ENCODE data around the gene CDCA5.
A peak's percentile ranks its signal among the peaks of the same experiment; 100 is the strongest.
"Not testable (repeated sequence)": the region's sequence is repeated elsewhere in the genome, so short reads cannot be mapped to it uniquely, and the experiment has no call there.

CDCA5 gene

DNA sequence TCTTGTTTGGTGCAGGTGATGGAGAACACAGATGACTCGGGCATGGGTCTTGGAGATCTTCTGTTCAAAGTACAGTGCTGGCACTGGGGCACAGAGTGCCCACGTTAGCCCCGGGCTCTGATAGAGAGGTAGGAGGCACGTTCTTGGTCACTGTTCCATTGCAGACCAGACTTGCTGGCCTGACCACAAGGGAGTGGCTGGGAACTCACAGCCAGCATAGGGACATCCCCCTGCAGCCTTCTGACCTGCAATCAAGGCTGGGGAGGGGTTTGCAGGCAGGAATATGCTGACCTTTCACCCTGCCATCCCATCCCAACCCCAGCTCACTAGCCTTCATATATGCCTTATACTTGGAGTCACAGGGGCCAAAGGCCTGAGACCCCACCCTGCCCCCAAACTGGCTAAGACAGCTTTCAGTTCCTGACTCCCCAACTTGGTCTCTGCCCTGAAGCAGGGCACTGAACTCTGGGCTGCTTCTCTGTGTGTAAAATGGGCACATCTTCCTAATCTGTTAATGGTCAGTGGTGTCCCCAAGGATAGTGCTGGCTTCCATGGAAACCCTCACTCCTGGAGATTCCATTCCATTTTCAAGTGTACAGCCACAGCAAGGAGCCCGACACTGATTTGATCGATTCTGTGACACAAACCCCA is 42.9 kb upstream of the CDCA5 start:
- H3K4me1 ChIP-seq (ENCODE audit: control insufficient read depth, insufficient read depth, low read length), result no peaks in the 10 kb centered on the region
- H3K9ac ChIP-seq (ENCODE audit: low read length), result no peak overlapping the region
- no peaks in the 10 kb centered on the region for H3K27me3 ChIP-seq (ENCODE audit: control insufficient read depth, insufficient read depth, low read length)
- H3K27ac ChIP-seq (ENCODE audit: low read depth, low read length), result no peak overlapping the region
- H3K4me3 ChIP-seq (ENCODE audit: low read depth, low read length), result no peak overlapping the region
- peaks cover 74% of the 10 kb centered on the region for H3K36me3 ChIP-seq (ENCODE audit: control insufficient read depth, insufficient read depth, low read length)
- no peaks in the 10 kb centered on the region for H3K9me3 ChIP-seq (ENCODE audit: control insufficient read depth, insufficient read depth, low read depth, low read length)

DNA sequence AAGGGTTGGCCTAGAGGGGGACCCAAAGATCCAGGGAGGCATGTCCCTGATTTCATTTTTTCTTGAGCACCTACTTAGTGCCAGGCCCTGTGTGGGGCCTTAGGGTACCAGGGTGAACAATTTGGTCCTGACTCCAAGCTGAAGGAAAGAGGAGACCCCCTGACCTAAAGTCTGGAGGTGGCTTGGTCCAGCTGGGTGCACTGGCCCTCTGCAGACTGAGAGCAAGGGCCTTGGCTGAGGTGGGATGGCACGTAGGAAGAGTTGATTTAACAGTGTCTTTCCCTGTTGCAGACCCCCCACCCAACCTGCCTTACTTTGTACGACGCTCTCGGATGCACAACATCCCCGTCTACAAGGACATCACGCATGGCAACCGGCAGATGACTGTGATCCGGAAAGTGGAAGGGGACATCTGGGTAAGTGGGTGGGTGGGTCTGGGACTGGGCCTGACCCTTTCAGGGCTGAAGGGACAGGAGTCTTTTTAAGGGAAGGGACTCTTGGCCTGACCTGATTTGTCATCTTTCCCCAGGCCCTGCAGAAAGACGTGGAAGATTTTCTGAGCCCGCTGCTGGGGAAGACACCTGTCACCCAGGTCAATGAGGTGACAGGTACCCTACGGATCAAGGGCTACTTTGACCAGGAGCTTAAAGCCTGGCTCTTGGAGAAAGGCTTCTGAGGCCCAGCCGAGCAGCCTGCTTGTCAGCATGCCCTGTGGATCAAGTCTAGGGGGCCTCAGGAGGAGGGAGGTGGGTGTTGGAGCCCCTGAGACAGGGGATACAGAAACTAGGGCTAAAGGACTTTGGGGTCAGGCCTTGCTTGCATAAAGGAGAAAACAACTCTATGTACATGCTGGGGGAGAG is 41.6 kb upstream of the CDCA5 start:
- Histone ChIP-seq H3K9ac (ENCODE audit: low read length) (no peak overlapping the region), H3K4me1 (ENCODE audit: control insufficient read depth, insufficient read depth, low read length) (0 out of 2 replicates have a peak, but pooled peaks cover 3% of the 10 kb centered on the region), H3K9me3 (ENCODE audit: control insufficient read depth, insufficient read depth, low read depth, low read length) (no peaks in the 10 kb centered on the region), H3K4me3 (ENCODE audit: low read depth, low read length) (no peak overlapping the region), H3K27ac (ENCODE audit: low read depth, low read length) (no peak overlapping the region), H3K36me3 (ENCODE audit: control insufficient read depth, insufficient read depth, low read length) (peaks cover 73% of the 10 kb centered on the region), H3K27me3 (ENCODE audit: control insufficient read depth, insufficient read depth, low read length) (no peaks in the 10 kb centered on the region)

DNA sequence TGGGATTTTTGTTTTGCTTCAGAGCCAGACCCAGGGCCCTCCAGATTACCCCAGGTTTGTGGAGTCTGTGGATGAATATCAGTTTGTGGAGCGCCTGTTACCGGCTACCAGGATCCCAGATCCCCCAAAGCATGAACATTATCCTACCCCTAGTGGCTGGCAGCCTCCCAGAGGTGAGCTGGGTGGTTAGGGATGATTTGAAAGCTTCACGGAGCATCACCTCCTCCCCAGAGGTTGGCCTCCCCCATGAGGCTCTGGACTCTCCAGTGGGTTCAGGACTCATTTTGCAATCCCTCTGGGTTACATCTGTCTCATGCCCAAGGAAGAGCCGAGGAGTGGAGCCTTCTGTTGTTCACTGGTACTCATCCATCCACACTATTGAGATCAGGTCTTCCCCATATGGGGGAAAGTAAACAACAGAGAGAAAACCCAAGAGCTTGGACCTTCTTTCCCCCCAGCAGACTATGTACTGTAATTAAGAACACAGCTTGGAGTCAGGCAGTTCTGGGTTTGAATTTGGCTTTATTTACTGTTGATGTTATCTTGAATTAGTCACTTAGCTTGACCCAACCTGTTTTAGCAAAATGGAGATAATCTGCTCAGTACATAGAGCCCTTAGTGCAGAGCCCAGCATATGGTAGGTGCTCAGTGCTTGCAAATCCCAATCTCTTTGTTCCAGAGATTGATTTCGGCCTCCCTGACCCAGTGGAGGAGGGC is 40.8 kb upstream of the CDCA5 start:
- 0 out of 2 replicates have a peak, but pooled peaks cover 3% of the 10 kb centered on the region for H3K4me1 ChIP-seq (ENCODE audit: control insufficient read depth, insufficient read depth, low read length)
- H3K27me3 ChIP-seq (ENCODE audit: control insufficient read depth, insufficient read depth, low read length), result no peaks in the 10 kb centered on the region
- no peaks in the 10 kb centered on the region for H3K9me3 ChIP-seq (ENCODE audit: control insufficient read depth, insufficient read depth, low read depth, low read length)
- no peak overlapping the region for H3K27ac ChIP-seq (ENCODE audit: low read depth, low read length)
- H3K36me3 ChIP-seq (ENCODE audit: control insufficient read depth, insufficient read depth, low read length), result peaks cover 73% of the 10 kb centered on the region
- no peak overlapping the region for H3K4me3 ChIP-seq (ENCODE audit: low read depth, low read length)
- no peak overlapping the region for H3K9ac ChIP-seq (ENCODE audit: low read length)

DNA sequence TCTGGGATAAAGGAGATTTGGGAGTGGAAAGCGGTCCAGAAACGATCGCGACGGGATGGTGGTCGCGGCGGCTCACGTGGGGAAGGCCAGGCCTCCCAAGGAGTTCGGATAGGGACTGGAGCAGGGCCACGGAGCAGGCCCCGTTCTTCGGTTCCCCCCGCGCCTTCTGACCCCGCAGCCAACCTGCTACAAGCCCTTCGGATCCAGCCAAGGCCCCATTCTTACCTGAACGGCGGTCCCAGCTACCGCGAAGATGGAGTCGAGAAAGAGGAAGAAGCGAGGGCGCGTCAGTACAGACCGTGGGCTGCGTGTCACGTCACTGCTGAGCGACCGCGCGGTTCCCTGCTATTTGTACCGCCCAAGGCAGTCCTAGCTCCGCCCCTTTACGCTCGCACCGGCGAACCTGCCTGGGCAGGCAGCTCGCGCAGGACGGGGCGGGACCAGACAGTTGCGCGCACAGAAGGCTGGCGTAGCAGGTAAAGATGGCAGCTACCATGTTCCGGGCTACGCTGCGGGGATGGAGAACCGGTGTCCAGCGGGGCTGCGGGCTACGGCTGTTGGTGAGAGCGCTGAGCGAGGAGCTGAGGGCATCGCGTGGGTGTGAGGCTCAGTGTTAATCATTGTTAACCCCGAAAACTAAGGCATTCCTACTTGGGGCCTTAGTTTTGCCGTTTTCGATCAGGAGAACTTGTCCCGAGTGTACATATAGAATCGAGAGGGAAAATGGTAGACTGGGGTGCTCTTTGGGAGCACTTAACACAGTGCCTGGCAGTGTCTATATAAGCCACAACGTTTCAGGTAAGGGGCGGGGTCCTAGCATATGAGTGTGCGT is 38.2 kb upstream of the CDCA5 start, which contains the start of the genes FAU and MRPL49:
FAU (minus strand) TSS at position 270 of the 832 bp plus-strand sequence. CDS start 321 bp downstream, outside the sequence.
MRPL49 (plus strand) TSS at position 457 of the 832 bp plus-strand sequence; CDS start at position 483, 26 bp downstream.
- Histone ChIP-seq H3K4me3 (ENCODE audit: low read depth, low read length) (peak within 1 kb of the TSS; percentile 88), H3K36me3 (ENCODE audit: control insufficient read depth, insufficient read depth, low read length) (peaks cover 65% of the 10 kb centered on the region)

DNA sequence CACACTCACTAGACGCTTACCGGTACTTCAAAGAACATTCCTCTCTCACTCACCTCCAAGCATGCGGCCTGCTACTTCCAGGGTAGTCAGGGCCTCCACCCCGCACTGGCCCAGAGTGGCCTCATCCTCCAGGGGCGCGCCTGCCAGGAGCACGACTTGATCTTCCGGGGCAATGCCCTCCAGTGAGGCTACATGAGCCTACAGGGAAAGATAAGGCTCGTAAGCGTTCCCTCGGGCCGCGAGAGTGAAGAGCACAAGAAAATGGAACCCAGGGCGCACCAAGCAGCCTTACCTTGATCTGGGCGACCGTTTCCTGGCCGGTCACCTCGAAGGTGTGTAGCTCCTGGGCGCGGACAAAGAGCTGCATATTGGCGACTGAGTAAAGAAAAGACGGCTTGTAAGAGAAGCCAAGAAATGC is 37.6 kb upstream of the CDCA5 start:
- Histone ChIP-seq H3K36me3 (ENCODE audit: control insufficient read depth, insufficient read depth, low read length) (peaks cover 59% of the 10 kb centered on the region), H3K4me1 (ENCODE audit: control insufficient read depth, insufficient read depth, low read length) (peaks cover 7% of the 10 kb centered on the region), H3K27ac (ENCODE audit: low read depth, low read length) (peak overlapping the region; percentile 74), H3K4me3 (ENCODE audit: low read depth, low read length) (peak overlapping the region; percentile 88), H3K9me3 (ENCODE audit: control insufficient read depth, insufficient read depth, low read depth, low read length) (no peaks in the 10 kb centered on the region), H3K9ac (ENCODE audit: low read length) (peak overlapping the region; percentile 91), H3K27me3 (ENCODE audit: control insufficient read depth, insufficient read depth, low read length) (no peaks in the 10 kb centered on the region)

More for the DNA sequence above, 38.2 kb upstream of the CDCA5 start, which contains the start of the genes FAU and MRPL49:
- Histone ChIP-seq H3K9ac (ENCODE audit: low read length) (peak within 1 kb of the TSS; percentile 91), H3K27ac (ENCODE audit: low read depth, low read length) (peak within 1 kb of the TSS; percentile 78), H3K9me3 (ENCODE audit: control insufficient read depth, insufficient read depth, low read depth, low read length) (no peaks in the 10 kb centered on the region), H3K4me1 (ENCODE audit: control insufficient read depth, insufficient read depth, low read length) (0 out of 2 replicates have a peak, but pooled peaks cover 3% of the 10 kb centered on the region), H3K27me3 (ENCODE audit: control insufficient read depth, insufficient read depth, low read length) (no peaks in the 10 kb centered on the region)

DNA sequence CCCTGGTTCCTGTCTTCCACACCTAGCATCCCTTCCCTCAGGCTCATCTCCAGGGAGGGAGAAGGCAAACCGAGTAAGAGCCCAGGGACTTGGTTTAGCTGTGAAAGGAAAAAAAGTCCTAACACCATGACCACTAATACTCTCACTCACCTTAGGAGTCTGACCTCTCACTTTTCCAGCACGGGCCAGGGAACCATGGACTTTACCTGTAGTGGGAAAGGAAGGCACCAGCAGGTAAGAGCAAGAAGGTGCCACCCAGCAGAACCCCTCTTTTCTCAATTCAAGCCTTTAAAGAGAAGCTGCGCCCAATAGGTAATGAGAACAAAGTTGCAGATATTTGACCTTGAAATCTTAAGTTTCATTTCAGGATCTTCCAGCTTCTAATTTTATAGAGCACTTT is 37.0 kb upstream of the CDCA5 start:
- peaks cover 9% of the 10 kb centered on the region for H3K4me1 ChIP-seq (ENCODE audit: control insufficient read depth, insufficient read depth, low read length)
- peak overlapping the region; percentile 88 for H3K4me3 ChIP-seq (ENCODE audit: low read depth, low read length)
- no peak overlapping the region for H3K27ac ChIP-seq (ENCODE audit: low read depth, low read length)
- H3K9ac ChIP-seq (ENCODE audit: low read length), result peak overlapping the region; percentile 91
- peaks cover 58% of the 10 kb centered on the region for H3K36me3 ChIP-seq (ENCODE audit: control insufficient read depth, insufficient read depth, low read length)
- no peaks in the 10 kb centered on the region for H3K9me3 ChIP-seq (ENCODE audit: control insufficient read depth, insufficient read depth, low read depth, low read length)
- H3K27me3 ChIP-seq (ENCODE audit: control insufficient read depth, insufficient read depth, low read length), result no peaks in the 10 kb centered on the region

DNA sequence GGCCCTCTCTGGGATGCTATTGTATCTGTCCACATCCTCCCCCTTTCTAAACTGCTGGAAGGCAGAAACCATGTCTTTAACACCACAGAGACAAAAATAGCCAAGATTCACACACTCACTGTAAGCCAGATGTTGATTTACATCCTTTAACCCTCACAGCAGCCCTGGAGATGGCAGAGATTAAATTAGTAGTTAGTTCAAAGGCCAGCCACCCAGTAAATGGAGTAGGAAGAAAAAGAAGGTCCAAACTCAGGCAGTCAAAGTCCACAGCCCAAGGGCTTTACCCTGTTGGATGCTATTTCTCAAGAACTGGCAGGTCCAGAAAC is 35.8 kb upstream of the CDCA5 start:
- Histone ChIP-seq H3K36me3 (ENCODE audit: control insufficient read depth, insufficient read depth, low read length) (peaks cover 58% of the 10 kb centered on the region), H3K9me3 (ENCODE audit: control insufficient read depth, insufficient read depth, low read depth, low read length) (no peaks in the 10 kb centered on the region), H3K9ac (ENCODE audit: low read length) (no peak overlapping the region), H3K4me1 (ENCODE audit: control insufficient read depth, insufficient read depth, low read length) (peaks cover 9% of the 10 kb centered on the region), H3K4me3 (ENCODE audit: low read depth, low read length) (no peak overlapping the region), H3K27me3 (ENCODE audit: control insufficient read depth, insufficient read depth, low read length) (no peaks in the 10 kb centered on the region), H3K27ac (ENCODE audit: low read depth, low read length) (no peak overlapping the region)

DNA sequence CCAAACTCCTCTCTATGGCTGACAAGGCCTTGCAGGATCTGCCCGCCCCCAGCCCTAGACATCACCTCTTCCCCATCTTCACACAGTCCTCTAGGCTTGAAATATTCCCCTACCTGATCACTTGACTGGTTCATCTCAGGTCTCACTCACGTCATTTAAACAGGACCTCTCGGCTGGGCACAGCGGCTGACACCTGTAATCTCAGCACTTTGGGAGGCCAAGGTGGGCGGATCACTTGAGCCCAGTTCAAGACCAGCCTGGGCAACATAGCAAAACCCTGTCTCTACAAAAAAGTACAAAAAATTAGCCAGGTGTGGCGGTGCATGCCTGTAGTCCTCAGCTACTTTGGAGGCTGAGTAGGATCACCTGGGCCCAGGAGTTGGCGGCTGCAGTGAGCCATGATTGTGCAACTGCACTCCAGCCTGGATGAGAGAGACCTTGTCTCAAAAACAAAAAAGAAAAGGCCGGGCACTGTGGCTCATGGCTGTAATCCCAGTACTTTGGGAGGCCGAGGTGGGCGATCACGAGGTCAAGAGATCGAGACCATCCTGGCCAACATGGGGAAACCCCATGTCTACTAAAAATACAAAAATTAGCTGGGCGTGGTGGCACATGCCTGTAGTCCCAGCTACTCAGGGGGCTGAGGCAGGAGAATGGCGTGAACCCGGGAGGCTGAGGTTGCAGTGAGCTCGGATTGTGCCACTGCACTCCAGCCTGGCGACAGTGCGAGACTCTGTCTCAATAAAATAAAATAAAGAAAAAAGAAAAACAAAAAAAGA is 35.2 kb upstream of the CDCA5 start:
- not testable (repeated sequence) for H3K4me3 ChIP-seq (ENCODE audit: low read depth, low read length); H3K4me1 ChIP-seq (ENCODE audit: control insufficient read depth, insufficient read depth, low read length); H3K9ac ChIP-seq (ENCODE audit: low read length); H3K27ac ChIP-seq (ENCODE audit: low read depth, low read length); H3K27me3 ChIP-seq (ENCODE audit: control insufficient read depth, insufficient read depth, low read length); H3K9me3 ChIP-seq (ENCODE audit: control insufficient read depth, insufficient read depth, low read depth, low read length)
- H3K36me3 ChIP-seq (ENCODE audit: control insufficient read depth, insufficient read depth, low read length), result peaks cover 56% of the 10 kb centered on the region

DNA sequence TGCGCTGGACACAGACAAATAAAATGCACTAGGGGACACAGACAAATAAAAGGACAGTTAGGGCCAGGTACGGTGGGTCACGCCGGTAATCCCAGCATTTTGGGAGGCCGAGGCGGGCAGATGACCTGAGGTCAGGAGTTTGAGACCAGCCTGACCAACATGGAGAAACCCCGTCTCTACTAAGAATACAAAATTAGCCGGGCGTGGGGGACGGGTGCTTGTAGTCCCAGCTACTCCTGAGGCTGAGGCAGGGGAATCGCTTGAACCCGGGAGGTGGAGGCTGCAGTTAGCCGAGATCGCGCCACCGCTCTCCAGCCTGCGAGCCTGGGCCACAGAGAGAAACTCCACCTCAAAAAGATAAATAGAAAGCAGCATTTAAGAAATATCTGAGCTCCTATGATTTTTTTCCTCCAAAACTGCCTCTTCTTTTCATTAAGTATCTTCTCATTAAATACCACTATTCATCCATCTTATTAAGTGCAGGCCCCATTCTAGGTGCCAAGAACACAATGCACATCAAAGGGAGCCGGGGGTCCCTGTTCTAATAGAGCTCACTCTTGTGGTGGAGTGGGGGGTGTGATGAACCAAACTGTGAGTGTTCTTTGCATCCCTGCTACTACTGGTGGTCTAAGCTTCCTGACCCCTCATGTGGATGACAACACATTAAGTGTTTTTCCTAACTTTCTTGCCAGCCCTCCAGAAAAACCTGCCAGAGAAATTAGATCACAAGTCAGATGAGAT is 34.4 kb upstream of the CDCA5 start:
- Histone ChIP-seq H3K4me3 (ENCODE audit: low read depth, low read length) (0 out of 2 replicates have a peak overlapping the region, but pooled peaks have one; percentile 5), H3K27ac (ENCODE audit: low read depth, low read length) (no peak overlapping the region), H3K9me3 (ENCODE audit: control insufficient read depth, insufficient read depth, low read depth, low read length) (no peaks in the 10 kb centered on the region), H3K9ac (ENCODE audit: low read length) (no peak overlapping the region), H3K4me1 (ENCODE audit: control insufficient read depth, insufficient read depth, low read length) (peaks cover 13% of the 10 kb centered on the region), H3K36me3 (ENCODE audit: control insufficient read depth, insufficient read depth, low read length) (peaks cover 56% of the 10 kb centered on the region), H3K27me3 (ENCODE audit: control insufficient read depth, insufficient read depth, low read length) (no peaks in the 10 kb centered on the region)
